HepG2 (cell line): ENCODE results near the gene CCNYL1. TPM values are rescaled to one million over a fixed set of nuclear protein-coding genes. Genes with fewer than 3 reads are reported as not detected.

Experiments used
- JUNB ChIP-seq: sonication (generic); formaldehyde crosslinking; IDR thresholded peaks from 2 replicates; pipeline ENCODE4 v1.8.0; 2022; ENCODE audit warnings: missing genetic modification reagents, mild to moderate bottlenecking, borderline replicate concordance
- NCOA1 ChIP-seq: sonication (generic); formaldehyde crosslinking; IDR thresholded peaks from 2 replicates; pipeline ENCODE4 v1.9.0; 2021; ENCODE audit warnings: missing genetic modification reagents
- TIGD3 ChIP-seq: sonication (generic); formaldehyde crosslinking; IDR thresholded peaks from 2 replicates; pipeline ENCODE4 v1.5.1; 2020; ENCODE audit warnings: mild to moderate bottlenecking, missing genetic modification reagents, borderline replicate concordance
- ZNF276 ChIP-seq: sonication (generic); formaldehyde crosslinking; IDR thresholded peaks from 2 replicates; pipeline ENCODE4 v1.4.0; 2020; ENCODE audit warnings: mild to moderate bottlenecking, low read depth, missing genetic modification reagents
- ZNF580 ChIP-seq: IDR thresholded peaks from 2 replicates; pipeline ENCODE4 v1.6.1; 2016; ENCODE audit warnings: low read depth, borderline replicate concordance
- ZNF687 ChIP-seq: sonication (generic); formaldehyde crosslinking; IDR thresholded peaks from 2 replicates; pipeline ENCODE4 v1.5.1; 2020; ENCODE audit warnings: mild to moderate bottlenecking, missing genetic modification reagents, moderate library complexity
- ZZZ3 ChIP-seq: sonication (generic); formaldehyde crosslinking; IDR thresholded peaks from 2 replicates; pipeline ENCODE4 v1.4.0; 2020; ENCODE audit warnings: missing genetic modification reagents, mild to moderate bottlenecking, borderline replicate concordance
- polyA plus RNA-seq, 8 experiments: library from polyadenylated mRNA; depleted of rRNA in 3 of 8; stranded (reverse) in 7 of 8; unstranded in 1 of 8; fragments of >200 nt; fragmentation: Illumina TruSeq in 4 of 8; extraction: Trizol in 4 of 8; gene quantifications; 2 replicates each; pipeline versions ENCODE4 v1.2.1 to v1.2.3, GENCODE V29; 2011 to 2016; ENCODE audit warnings: low read depth in 4 of 8, missing spikeins in 1 of 8, mixed read lengths in 1 of 8; ENCODE audit not compliant: insufficient read depth in 1 of 8
- total RNA-seq, 5 experiments: library from RNA; depleted of rRNA; stranded (reverse); fragments of >200 nt; fragmentation: Illumina TruSeq; extraction: Trizol; gene quantifications; 2 replicates each; pipeline ENCODE4 v1.2.3, GENCODE V29; 2016; ENCODE audit warnings: low read depth in 1 of 5
- TF ChIP-seq, protein P1 (sequence below): sonication (generic); formaldehyde crosslinking; conservative IDR thresholded peaks from 2 replicates; pipeline ENCODE4 v1.4.0; 2020; ENCODE audit warnings: mild to moderate bottlenecking, missing genetic modification reagents, moderate library complexity
- TF ChIP-seq, protein P2 (sequence below): IDR thresholded peaks from 2 replicates; pipeline ENCODE4 v1.6.1; 2016; ENCODE audit warnings: low read depth, missing genetic modification reagents, missing compliant biosample characterization

The CCNYL1 gene
- total and polyA plus RNA-seq, 2 of the 13 experiments (the other 11 are each of a cell fraction or from before 2014, with no cell fraction given): 12.5 to 16.2 TPM

DNA sequence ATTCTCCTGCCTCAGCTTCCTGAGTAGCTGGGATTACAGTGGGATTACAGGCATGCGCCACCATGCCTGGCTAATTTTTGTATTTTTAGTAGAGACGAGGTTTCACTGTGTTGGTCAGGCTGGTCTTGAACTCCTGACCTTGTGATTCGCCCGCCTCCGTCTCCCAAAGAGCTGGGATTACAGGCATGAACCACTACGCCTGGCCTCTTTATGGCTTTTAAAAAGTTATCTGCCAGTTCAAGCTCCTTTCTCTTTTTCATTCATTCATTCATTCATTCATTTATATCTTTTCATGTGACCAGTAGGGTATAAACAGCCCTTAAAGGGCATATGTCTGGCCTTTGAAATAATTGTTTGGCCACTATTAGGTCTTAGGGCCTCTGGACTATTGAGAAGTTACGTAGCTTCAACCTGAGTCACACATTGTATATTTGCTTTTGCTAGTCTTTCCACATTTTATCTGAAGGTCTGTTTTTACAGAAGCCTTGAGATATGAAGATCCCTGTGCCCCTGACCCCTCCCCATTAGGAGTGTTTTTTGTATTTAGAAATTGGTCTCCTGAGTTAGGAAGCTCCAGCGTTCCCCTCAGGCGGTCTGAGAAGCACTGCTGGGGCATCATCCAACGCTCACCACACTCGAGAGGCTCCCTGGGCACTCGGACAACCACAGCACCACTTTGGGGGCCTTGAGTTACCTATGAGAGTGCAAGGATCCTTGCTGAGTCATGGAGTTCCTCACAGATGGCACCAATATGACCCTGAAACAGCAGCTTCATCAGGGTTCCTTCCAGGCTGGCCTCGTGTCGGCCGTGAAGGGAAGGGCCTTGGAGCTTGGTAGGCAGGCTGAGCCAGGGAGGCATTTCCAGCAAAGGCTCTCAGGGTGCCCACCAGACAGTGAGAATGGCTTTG, 36.5 kb downstream of the CCNYL1 start (continued):
- TF ChIP-seq, protein P1, sequence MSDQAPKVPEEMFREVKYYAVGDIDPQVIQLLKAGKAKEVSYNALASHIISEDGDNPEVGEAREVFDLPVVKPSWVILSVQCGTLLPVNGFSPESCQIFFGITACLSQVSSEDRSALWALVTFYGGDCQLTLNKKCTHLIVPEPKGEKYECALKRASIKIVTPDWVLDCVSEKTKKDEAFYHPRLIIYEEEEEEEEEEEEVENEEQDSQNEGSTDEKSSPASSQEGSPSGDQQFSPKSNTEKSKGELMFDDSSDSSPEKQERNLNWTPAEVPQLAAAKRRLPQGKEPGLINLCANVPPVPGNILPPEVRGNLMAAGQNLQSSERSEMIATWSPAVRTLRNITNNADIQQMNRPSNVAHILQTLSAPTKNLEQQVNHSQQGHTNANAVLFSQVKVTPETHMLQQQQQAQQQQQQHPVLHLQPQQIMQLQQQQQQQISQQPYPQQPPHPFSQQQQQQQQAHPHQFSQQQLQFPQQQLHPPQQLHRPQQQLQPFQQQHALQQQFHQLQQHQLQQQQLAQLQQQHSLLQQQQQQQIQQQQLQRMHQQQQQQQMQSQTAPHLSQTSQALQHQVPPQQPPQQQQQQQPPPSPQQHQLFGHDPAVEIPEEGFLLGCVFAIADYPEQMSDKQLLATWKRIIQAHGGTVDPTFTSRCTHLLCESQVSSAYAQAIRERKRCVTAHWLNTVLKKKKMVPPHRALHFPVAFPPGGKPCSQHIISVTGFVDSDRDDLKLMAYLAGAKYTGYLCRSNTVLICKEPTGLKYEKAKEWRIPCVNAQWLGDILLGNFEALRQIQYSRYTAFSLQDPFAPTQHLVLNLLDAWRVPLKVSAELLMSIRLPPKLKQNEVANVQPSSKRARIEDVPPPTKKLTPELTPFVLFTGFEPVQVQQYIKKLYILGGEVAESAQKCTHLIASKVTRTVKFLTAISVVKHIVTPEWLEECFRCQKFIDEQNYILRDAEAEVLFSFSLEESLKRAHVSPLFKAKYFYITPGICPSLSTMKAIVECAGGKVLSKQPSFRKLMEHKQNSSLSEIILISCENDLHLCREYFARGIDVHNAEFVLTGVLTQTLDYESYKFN (CRISPR knock-in tag): peak; percentile 83
- TF ChIP-seq ZNF687 (peak; percentile 77), NCOA1 (peak; percentile 56; the same call in 1 of the 2 replicates), JUNB (CRISPR knock-in tag) (peak; percentile 88), TIGD3 (CRISPR knock-in tag) (no peak), ZZZ3 (CRISPR knock-in tag) (no peak), ZNF276 (CRISPR knock-in tag) (no peak), ZNF580 (CRISPR knock-in tag) (0 out of 2 replicates have a peak, but pooled peaks have one; percentile 13)
- TF ChIP-seq, protein P2, sequence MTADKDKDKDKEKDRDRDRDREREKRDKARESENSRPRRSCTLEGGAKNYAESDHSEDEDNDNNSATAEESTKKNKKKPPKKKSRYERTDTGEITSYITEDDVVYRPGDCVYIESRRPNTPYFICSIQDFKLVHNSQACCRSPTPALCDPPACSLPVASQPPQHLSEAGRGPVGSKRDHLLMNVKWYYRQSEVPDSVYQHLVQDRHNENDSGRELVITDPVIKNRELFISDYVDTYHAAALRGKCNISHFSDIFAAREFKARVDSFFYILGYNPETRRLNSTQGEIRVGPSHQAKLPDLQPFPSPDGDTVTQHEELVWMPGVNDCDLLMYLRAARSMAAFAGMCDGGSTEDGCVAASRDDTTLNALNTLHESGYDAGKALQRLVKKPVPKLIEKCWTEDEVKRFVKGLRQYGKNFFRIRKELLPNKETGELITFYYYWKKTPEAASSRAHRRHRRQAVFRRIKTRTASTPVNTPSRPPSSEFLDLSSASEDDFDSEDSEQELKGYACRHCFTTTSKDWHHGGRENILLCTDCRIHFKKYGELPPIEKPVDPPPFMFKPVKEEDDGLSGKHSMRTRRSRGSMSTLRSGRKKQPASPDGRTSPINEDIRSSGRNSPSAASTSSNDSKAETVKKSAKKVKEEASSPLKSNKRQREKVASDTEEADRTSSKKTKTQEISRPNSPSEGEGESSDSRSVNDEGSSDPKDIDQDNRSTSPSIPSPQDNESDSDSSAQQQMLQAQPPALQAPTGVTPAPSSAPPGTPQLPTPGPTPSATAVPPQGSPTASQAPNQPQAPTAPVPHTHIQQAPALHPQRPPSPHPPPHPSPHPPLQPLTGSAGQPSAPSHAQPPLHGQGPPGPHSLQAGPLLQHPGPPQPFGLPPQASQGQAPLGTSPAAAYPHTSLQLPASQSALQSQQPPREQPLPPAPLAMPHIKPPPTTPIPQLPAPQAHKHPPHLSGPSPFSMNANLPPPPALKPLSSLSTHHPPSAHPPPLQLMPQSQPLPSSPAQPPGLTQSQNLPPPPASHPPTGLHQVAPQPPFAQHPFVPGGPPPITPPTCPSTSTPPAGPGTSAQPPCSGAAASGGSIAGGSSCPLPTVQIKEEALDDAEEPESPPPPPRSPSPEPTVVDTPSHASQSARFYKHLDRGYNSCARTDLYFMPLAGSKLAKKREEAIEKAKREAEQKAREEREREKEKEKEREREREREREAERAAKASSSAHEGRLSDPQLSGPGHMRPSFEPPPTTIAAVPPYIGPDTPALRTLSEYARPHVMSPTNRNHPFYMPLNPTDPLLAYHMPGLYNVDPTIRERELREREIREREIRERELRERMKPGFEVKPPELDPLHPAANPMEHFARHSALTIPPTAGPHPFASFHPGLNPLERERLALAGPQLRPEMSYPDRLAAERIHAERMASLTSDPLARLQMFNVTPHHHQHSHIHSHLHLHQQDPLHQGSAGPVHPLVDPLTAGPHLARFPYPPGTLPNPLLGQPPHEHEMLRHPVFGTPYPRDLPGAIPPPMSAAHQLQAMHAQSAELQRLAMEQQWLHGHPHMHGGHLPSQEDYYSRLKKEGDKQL (CRISPR knock-in tag): peak; percentile 80; the same call in 1 of the 2 replicates
